Measurements from ENCODE around the gene HSPA1L. TPM values are rescaled to one million over a fixed set of nuclear protein-coding genes. Genes with fewer than 3 reads are reported as not detected.
"Not testable (repeated sequence)": the region's sequence is repeated elsewhere in the genome, so short reads cannot be mapped to it uniquely, and the experiment has no call there.

HSPA1L gene
- total RNA-seq, 1 donor from 2014 or later, result 5.2 TPM

GRCh38 chr6:31857774-31858173 is 42.7 kb upstream of the HSPA1L start:
- H3K4me3 ChIP-seq (ENCODE audit: low read length in 3 of 3); H3K27ac ChIP-seq (ENCODE audit: low read depth, low read length); H3K9ac ChIP-seq (ENCODE audit: low read depth in 1 of 3, low read length in 3 of 3); H3K9me3 ChIP-seq (ENCODE audit: control insufficient read depth in 3 of 3, low read length in 3 of 3); H3K27me3 ChIP-seq (ENCODE audit: control insufficient read depth in 3 of 3, insufficient read depth in 3 of 3, low read length in 3 of 3): not testable (repeated sequence)
- peaks cover 24 to 34% (median 34%) of the 10 kb centered on the region in 3 donors for H3K36me3 ChIP-seq (ENCODE audit: control insufficient read depth in 3 of 3, insufficient read depth in 3 of 3, low read length in 3 of 3)
- peaks cover 7 to 12% (median 10%) of the 10 kb centered on the region in 3 donors for H3K4me1 ChIP-seq (ENCODE audit: control insufficient read depth in 3 of 3, insufficient read depth in 3 of 3, low read length in 3 of 3)

- H3K27me3 ChIP-seq (ENCODE audit: control insufficient read depth in 3 of 3, insufficient read depth in 3 of 3, low read length in 3 of 3); H3K36me3 ChIP-seq (ENCODE audit: control insufficient read depth in 3 of 3, insufficient read depth in 3 of 3, low read length in 3 of 3); H3K27ac ChIP-seq (ENCODE audit: low read depth, low read length); H3K9ac ChIP-seq (ENCODE audit: low read depth in 1 of 3, low read length in 3 of 3); H3K4me1 ChIP-seq (ENCODE audit: control insufficient read depth in 3 of 3, insufficient read depth in 3 of 3, low read length in 3 of 3); H3K9me3 ChIP-seq (ENCODE audit: control insufficient read depth in 3 of 3, low read length in 3 of 3); H3K4me3 ChIP-seq (ENCODE audit: low read length in 3 of 3): not testable (repeated sequence)
These were observed 37.1 kb upstream of the HSPA1L start for GRCh38 chr6:31851980-31852718.

- Histone ChIP-seq H3K27me3 (ENCODE audit: control insufficient read depth in 3 of 3, insufficient read depth in 3 of 3, low read length in 3 of 3) (no peaks in the 10 kb centered on the region), H3K27ac (ENCODE audit: low read depth, low read length) (no peak overlapping the region), H3K4me3 (ENCODE audit: low read length in 3 of 3) (no peak overlapping the region), H3K4me1 (ENCODE audit: control insufficient read depth in 3 of 3, insufficient read depth in 3 of 3, low read length in 3 of 3) (no peaks in the 10 kb centered on the region), H3K36me3 (ENCODE audit: control insufficient read depth in 3 of 3, insufficient read depth in 3 of 3, low read length in 3 of 3) (no peaks in the 10 kb centered on the region), H3K9me3 (ENCODE audit: control insufficient read depth in 3 of 3, low read length in 3 of 3) (no peaks in the 10 kb centered on the region), H3K9ac (ENCODE audit: low read depth in 1 of 3, low read length in 3 of 3) (no peak overlapping the region)
These were observed 36.4 kb upstream of the HSPA1L start for GRCh38 chr6:31851485-31851832.

- H3K9me3 ChIP-seq (ENCODE audit: control insufficient read depth in 3 of 3, low read length in 3 of 3), result no peaks in the 10 kb centered on the region
- no peak overlapping the region for H3K4me3 ChIP-seq (ENCODE audit: low read length in 3 of 3)
- H3K36me3 ChIP-seq (ENCODE audit: control insufficient read depth in 3 of 3, insufficient read depth in 3 of 3, low read length in 3 of 3), result no peaks in the 10 kb centered on the region
- no peaks in the 10 kb centered on the region for H3K27me3 ChIP-seq (ENCODE audit: control insufficient read depth in 3 of 3, insufficient read depth in 3 of 3, low read length in 3 of 3)
- H3K4me1 ChIP-seq (ENCODE audit: control insufficient read depth in 3 of 3, insufficient read depth in 3 of 3, low read length in 3 of 3), result no peaks in the 10 kb centered on the region
- H3K27ac ChIP-seq (ENCODE audit: low read depth, low read length), result no peak overlapping the region
- no peak overlapping the region for H3K9ac ChIP-seq (ENCODE audit: low read depth in 1 of 3, low read length in 3 of 3)
These were observed 35.8 kb upstream of the HSPA1L start for GRCh38 chr6:31850765-31851484.

- no peak overlapping the region for H3K27ac ChIP-seq (ENCODE audit: low read depth, low read length)
- no peaks in the 10 kb centered on the region for H3K9me3 ChIP-seq (ENCODE audit: control insufficient read depth in 3 of 3, low read length in 3 of 3)
- H3K27me3 ChIP-seq (ENCODE audit: control insufficient read depth in 3 of 3, insufficient read depth in 3 of 3, low read length in 3 of 3), result no peaks in the 10 kb centered on the region
- no peak overlapping the region for H3K9ac ChIP-seq (ENCODE audit: low read depth in 1 of 3, low read length in 3 of 3)
- no peaks in the 10 kb centered on the region for H3K36me3 ChIP-seq (ENCODE audit: control insufficient read depth in 3 of 3, insufficient read depth in 3 of 3, low read length in 3 of 3)
- no peak overlapping the region for H3K4me3 ChIP-seq (ENCODE audit: low read length in 3 of 3)
- no peaks in the 10 kb centered on the region for H3K4me1 ChIP-seq (ENCODE audit: control insufficient read depth in 3 of 3, insufficient read depth in 3 of 3, low read length in 3 of 3)
These were observed 32.3 kb upstream of the HSPA1L start for GRCh38 chr6:31847276-31847978.

GRCh38 chr6:31844507-31844906 is 29.4 kb upstream of the HSPA1L start:
- no peak overlapping the region for H3K4me3 ChIP-seq (ENCODE audit: low read length in 3 of 3)
- H3K4me1 ChIP-seq (ENCODE audit: control insufficient read depth in 3 of 3, insufficient read depth in 3 of 3, low read length in 3 of 3), result no peaks in the 10 kb centered on the region
- no peak overlapping the region for H3K27ac ChIP-seq (ENCODE audit: low read depth, low read length)
- H3K9ac ChIP-seq (ENCODE audit: low read depth in 1 of 3, low read length in 3 of 3), result no peak overlapping the region
- H3K27me3 ChIP-seq (ENCODE audit: control insufficient read depth in 3 of 3, insufficient read depth in 3 of 3, low read length in 3 of 3), result no peaks in the 10 kb centered on the region
- peaks cover 8 to 13% (median 9%) of the 10 kb centered on the region in 3 donors for H3K36me3 ChIP-seq (ENCODE audit: control insufficient read depth in 3 of 3, insufficient read depth in 3 of 3, low read length in 3 of 3)
- H3K9me3 ChIP-seq (ENCODE audit: control insufficient read depth in 3 of 3, low read length in 3 of 3), result no peaks in the 10 kb centered on the region

GRCh38 chr6:31842053-31842452 is 27.0 kb upstream of the HSPA1L start:
- no peak overlapping the region for H3K9ac ChIP-seq (ENCODE audit: low read depth in 1 of 3, low read length in 3 of 3)
- no peaks in the 10 kb centered on the region for H3K9me3 ChIP-seq (ENCODE audit: control insufficient read depth in 3 of 3, low read length in 3 of 3)
- H3K27me3 ChIP-seq (ENCODE audit: control insufficient read depth in 3 of 3, insufficient read depth in 3 of 3, low read length in 3 of 3), result no peaks in the 10 kb centered on the region
- no peak overlapping the region for H3K4me3 ChIP-seq (ENCODE audit: low read length in 3 of 3)
- peaks cover 24 to 33% (median 28%) of the 10 kb centered on the region in 3 donors for H3K36me3 ChIP-seq (ENCODE audit: control insufficient read depth in 3 of 3, insufficient read depth in 3 of 3, low read length in 3 of 3)
- H3K27ac ChIP-seq (ENCODE audit: low read depth, low read length), result no peak overlapping the region
- peaks cover 11 to 14% (median 11%) of the 10 kb centered on the region in 3 donors for H3K4me1 ChIP-seq (ENCODE audit: control insufficient read depth in 3 of 3, insufficient read depth in 3 of 3, low read length in 3 of 3)

- H3K36me3 ChIP-seq (ENCODE audit: control insufficient read depth in 3 of 3, insufficient read depth in 3 of 3, low read length in 3 of 3), result peaks cover 30 to 36% (median 30%) of the 10 kb centered on the region in 3 donors
- H3K9ac ChIP-seq (ENCODE audit: low read depth in 1 of 3, low read length in 3 of 3); H3K27ac ChIP-seq (ENCODE audit: low read depth, low read length); H3K4me3 ChIP-seq (ENCODE audit: low read length in 3 of 3); H3K27me3 ChIP-seq (ENCODE audit: control insufficient read depth in 3 of 3, insufficient read depth in 3 of 3, low read length in 3 of 3); H3K9me3 ChIP-seq (ENCODE audit: control insufficient read depth in 3 of 3, low read length in 3 of 3): not testable (repeated sequence)
- H3K4me1 ChIP-seq (ENCODE audit: control insufficient read depth in 3 of 3, insufficient read depth in 3 of 3, low read length in 3 of 3), result peaks cover 24 to 34% (median 25%) of the 10 kb centered on the region in 3 donors
These were observed 24.7 kb upstream of the HSPA1L start for GRCh38 chr6:31839779-31840126.

GRCh38 chr6:31838968-31839367 is 23.9 kb upstream of the HSPA1L start:
- H3K27ac ChIP-seq (ENCODE audit: low read depth, low read length), result no peak overlapping the region
- H3K27me3 ChIP-seq (ENCODE audit: control insufficient read depth in 3 of 3, insufficient read depth in 3 of 3, low read length in 3 of 3), result no peaks in the 10 kb centered on the region
- no peak overlapping the region for H3K4me3 ChIP-seq (ENCODE audit: low read length in 3 of 3)
- no peaks in the 10 kb centered on the region for H3K9me3 ChIP-seq (ENCODE audit: control insufficient read depth in 3 of 3, low read length in 3 of 3)
- H3K36me3 ChIP-seq (ENCODE audit: control insufficient read depth in 3 of 3, insufficient read depth in 3 of 3, low read length in 3 of 3), result peaks cover 30 to 36% (median 30%) of the 10 kb centered on the region in 3 donors
- H3K4me1 ChIP-seq (ENCODE audit: control insufficient read depth in 3 of 3, insufficient read depth in 3 of 3, low read length in 3 of 3), result peaks cover 27 to 35% (median 28%) of the 10 kb centered on the region in 3 donors
- H3K9ac ChIP-seq (ENCODE audit: low read depth in 1 of 3, low read length in 3 of 3), result no peak overlapping the region

GRCh38 chr6:31838114-31838553 is 23.1 kb upstream of the HSPA1L start:
- H3K4me1 ChIP-seq (ENCODE audit: control insufficient read depth in 3 of 3, insufficient read depth in 3 of 3, low read length in 3 of 3), result peaks cover 27 to 35% (median 30%) of the 10 kb centered on the region in 3 donors
- peak overlapping the region in 1 of 3 donors; percentile 10 for H3K9ac ChIP-seq (ENCODE audit: low read depth in 1 of 3, low read length in 3 of 3)
- not testable (repeated sequence) for H3K27me3 ChIP-seq (ENCODE audit: control insufficient read depth in 3 of 3, insufficient read depth in 3 of 3, low read length in 3 of 3)

More at GRCh38 chr6:31838114-31838553, 23.1 kb upstream of the HSPA1L start:
- H3K27ac ChIP-seq (ENCODE audit: low read depth, low read length); H3K9me3 ChIP-seq (ENCODE audit: control insufficient read depth in 3 of 3, low read length in 3 of 3); H3K4me3 ChIP-seq (ENCODE audit: low read length in 3 of 3): not testable (repeated sequence)
- peaks cover 30 to 36% (median 30%) of the 10 kb centered on the region in 3 donors for H3K36me3 ChIP-seq (ENCODE audit: control insufficient read depth in 3 of 3, insufficient read depth in 3 of 3, low read length in 3 of 3)

Measured in skeletal muscle tissue (tissue), 4 donors.